Sigmoid colon (tissue), 4 donors: ENCODE data around the gene KCNJ6.

Source experiments
- POLR2A ChIP-seq, 2 donors: fragments of 450-650 bp; IDR thresholded peaks; one replicate each; pipeline ENCODE4 v1.6.1; 2016; ENCODE audit warnings: antibody characterized with exemption in 2 of 2, mild to moderate bottlenecking in 2 of 2, moderate library complexity in 2 of 2
- POLR2AphosphoS5 ChIP-seq, 4 donors: sonication (generic); formaldehyde crosslinking; IDR thresholded peaks; one replicate each; pipeline ENCODE4 v1.6.1; 2017; ENCODE audit warnings: antibody characterized with exemption in 4 of 4
- TF ChIP-seq, protein P1 (sequence below), 4 experiments: fragments of 450-650 bp in 3 of 4; fragments of 200-600 bp in 1 of 4; IDR thresholded peaks; one replicate each; pipeline ENCODE4 v1.5.1; 2016 to 2019; ENCODE audit warnings: antibody characterized with exemption in 4 of 4, mild to moderate bottlenecking in 3 of 4, moderate library complexity in 2 of 4

DNA sequence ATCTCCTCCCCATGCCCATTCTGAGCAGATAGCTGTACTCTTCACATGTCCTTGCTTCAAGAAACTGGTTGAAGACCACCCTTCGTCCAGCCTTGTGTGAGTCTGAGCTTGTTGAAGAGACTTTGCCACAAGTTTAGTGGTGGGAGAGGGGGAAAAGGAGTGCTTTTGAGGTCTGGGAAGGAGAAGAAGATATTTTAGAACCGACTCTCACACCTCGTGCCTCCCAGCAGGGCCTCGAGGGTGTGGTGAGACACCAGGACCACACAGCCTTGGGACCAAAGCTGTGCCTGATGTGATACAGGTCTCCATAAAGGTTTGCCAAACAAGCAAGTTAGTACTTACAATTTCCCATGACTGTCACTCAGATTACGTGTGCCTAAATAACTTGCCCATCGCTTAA, 347.8 kb downstream of the KCNJ6 start:
- TF ChIP-seq POLR2A (IDR thresholded peaks at IDR 0.05) (no peak), POLR2AphosphoS5 (IDR thresholded peaks at IDR 0.05) (no peak)
- TF ChIP-seq, protein P1, sequence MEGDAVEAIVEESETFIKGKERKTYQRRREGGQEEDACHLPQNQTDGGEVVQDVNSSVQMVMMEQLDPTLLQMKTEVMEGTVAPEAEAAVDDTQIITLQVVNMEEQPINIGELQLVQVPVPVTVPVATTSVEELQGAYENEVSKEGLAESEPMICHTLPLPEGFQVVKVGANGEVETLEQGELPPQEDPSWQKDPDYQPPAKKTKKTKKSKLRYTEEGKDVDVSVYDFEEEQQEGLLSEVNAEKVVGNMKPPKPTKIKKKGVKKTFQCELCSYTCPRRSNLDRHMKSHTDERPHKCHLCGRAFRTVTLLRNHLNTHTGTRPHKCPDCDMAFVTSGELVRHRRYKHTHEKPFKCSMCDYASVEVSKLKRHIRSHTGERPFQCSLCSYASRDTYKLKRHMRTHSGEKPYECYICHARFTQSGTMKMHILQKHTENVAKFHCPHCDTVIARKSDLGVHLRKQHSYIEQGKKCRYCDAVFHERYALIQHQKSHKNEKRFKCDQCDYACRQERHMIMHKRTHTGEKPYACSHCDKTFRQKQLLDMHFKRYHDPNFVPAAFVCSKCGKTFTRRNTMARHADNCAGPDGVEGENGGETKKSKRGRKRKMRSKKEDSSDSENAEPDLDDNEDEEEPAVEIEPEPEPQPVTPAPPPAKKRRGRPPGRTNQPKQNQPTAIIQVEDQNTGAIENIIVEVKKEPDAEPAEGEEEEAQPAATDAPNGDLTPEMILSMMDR (IDR thresholded peaks at IDR 0.05): no peak
